Lung microvascular endothelial cell (primary cell): Measurements from ENCODE around the gene DDX21. TPM values are rescaled to one million over a fixed set of nuclear protein-coding genes. Genes with fewer than 3 reads are reported as not detected.
"Not testable (repeated sequence)": the region's sequence is repeated elsewhere in the genome, so short reads cannot be mapped to it uniquely, and the experiment has no call there.

Experiments
- DNase-seq, 2 donors: peaks; one replicate each; pipeline versions ENCODE4 v3.0.0 to v3.0.0-alpha.2; 2010; ENCODE audit warnings: low read depth in 2 of 2
- total RNA-seq: library from RNA; depleted of rRNA; stranded (reverse); fragments of >200 nt; gene quantifications from 2 replicates; pipeline ENCODE4 v1.2.1, GENCODE V29; 2014

The DDX21 gene
- total RNA-seq, result 42.9 and 57.7 TPM in 2 replicates

DNA sequence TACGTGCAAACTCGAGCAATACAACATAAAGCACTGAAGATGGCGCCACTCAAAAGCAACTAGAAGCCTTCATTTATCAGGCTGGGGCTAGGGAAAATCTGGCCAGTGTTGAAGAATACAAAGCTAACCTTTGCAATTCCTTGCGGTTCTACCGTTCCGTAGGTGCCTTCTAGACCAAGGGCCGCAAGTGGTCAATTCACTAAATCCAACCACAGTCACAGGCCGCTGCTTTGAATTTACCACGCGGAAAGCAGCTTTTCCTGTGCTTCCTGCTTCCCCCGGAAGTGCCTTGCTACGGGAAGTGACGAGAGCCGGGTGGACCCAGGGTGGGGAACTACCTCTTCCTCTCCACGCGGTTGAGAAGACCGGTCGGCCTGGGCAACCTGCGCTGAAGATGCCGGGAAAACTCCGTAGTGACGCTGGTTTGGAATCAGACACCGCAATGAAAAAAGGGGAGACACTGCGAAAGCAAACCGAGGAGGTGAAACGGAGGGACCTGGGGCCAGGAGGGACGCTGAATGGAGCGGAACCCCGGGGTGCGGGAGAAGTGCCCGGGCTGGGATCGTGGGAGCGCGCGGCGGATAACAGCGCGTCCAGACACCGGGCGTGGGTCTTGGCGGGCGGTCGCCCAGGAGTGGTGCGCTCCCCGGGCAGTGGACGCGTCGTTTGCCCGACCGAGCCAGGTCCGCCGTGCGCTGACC, at the start of gene DDX21:
TSS of gene DDX21 (plus strand) at position 339 of the 701 bp plus-strand sequence. CDS start at position 395, 56 bp downstream.
- DNase-seq, result peak; percentile 95 to 96

DNA sequence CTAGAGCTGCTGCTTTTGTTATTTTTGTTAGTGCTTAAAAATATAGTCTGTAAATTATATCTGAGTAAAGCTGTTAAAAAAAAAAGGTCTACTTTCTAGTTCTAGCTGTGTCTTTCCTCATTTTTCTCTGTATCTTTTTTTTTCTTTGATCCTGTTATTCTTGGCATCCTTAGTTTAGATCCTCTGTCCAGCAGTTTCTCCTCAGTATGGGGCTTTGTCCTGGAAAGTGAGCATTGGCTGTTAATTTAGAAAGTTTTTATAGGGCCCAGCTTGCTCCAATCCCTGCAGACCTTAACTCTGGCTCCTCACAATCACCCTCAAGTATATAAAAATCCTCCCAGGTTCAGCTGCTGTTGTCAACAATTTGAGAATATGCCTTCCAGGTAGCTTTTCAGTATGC, 31.4 kb upstream of the DDX21 start:
- peak in 1 of 2 donors; percentile 11 for DNase-seq

DNA sequence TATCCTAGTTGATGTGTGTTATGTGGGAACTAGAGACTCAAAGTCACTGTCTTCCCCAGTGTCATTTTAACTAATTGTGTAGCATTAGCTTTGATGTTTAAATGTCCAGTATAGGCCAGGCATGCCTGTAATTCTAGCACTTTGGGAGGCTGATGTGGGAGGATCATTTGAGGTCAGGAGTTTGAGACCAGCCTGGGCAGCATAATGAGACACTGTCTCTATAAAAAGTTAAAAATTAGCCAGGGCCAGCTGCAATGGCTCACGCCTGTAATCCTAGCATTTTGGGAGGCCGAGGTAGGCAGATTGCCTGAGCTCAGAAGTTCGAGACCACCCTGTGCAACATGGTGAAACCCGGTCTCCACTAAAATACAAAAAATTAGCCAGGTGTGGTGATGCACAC, 30.5 kb upstream of the DDX21 start:
- no peak for DNase-seq

DNA sequence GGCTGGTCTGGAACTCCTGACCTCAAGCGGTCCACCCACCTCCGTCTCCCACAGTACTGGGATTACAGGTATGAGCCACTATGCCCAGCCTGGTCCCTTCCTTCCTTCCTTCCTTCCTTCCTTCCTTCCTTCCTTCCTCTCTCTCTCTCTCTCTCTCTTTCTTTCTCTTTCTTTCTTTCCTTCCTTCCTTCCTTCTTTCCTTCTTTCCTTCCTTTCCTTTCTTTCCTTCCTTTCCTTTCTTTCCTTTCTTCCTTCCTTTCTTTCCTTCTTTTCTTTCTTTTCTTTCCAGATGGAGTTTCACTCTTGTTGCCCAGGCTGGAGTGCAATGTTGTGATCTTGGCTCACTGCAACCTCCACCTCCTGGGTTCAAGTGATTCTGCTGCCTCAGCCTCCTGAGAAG, 26.8 kb upstream of the DDX21 start:
- DNase-seq, result not testable (repeated sequence)

DNA sequence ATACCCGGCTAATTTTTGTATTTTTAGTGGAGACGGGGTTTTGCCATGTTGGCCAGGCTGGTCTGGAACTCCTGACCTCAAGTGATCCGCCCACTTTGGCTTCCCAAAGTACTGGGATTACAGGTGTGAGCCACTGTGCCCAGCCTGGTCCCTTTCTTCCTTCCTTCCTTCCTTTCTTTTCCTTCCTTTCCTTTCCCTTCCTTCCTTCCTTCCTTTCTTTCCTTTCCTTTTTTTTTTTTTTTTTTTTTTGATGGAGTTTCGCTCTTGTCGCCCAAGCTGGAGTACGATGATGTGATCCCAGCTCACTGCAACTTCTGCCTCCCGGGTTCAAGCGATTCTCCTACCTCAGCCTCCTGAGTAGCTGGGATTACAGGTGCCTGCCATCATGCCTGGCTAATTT, 26.1 kb upstream of the DDX21 start:
- not testable (repeated sequence) for DNase-seq

DNA sequence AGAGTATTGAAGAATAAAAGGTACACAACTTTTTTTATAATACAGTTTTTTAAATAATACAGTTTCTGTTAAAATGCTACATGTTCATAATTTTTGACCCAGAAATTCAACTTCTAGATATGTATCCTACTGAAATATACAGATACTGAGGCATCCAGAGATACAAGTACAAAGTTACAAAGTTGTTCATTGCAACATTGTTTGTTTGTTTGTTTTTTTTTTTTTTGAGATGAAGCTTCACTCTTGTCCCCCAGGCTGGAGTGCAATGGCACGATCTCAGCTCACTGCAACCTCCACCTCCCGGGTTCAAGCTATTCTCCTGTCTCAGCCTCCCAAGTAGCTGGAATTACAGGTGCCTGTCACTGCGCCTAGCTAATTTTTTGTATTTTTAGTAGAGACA, 23.1 kb upstream of the DDX21 start:
- DNase-seq, result not testable (repeated sequence)

DNA sequence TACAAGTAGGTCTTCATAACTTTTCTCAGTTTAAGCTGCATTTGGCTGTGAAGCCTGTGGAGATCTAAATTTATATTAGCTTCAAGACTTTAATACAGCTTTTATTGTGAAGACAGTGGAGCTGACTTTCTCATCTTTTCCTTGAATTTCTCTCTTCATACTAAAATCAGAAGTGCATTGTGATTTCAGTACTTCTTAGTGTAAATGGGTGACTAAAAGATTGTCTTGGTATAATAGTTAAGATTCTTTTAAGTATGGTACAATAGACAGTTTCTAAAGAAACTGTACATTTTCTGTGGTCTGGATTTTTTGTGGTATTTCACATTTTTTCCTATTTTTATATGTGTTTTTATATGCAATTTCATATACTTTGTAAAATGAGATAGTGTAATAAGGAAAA, 21.0 kb upstream of the DDX21 start:
- no peak for DNase-seq

DNA sequence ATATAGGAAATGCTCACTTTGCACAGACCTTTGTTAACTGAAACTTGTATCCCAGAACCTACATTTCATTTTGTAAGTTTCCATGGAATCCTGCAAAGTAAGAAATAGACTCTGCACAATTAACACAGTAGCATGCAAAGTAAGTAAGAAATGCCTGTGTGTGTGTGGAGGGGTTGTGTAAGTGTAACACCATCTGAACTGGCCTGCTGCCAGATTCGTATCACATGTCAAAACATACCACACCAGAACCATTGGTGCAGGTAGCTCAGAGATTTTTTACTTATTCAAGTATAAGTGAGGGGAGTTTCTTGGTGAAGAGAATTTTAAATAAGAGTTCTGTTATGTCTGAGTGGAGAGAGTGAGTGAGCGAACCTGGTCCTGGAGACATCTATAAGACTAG, 17.9 kb upstream of the DDX21 start:
- peak in 1 of 2 donors; percentile 46 for DNase-seq

DNA sequence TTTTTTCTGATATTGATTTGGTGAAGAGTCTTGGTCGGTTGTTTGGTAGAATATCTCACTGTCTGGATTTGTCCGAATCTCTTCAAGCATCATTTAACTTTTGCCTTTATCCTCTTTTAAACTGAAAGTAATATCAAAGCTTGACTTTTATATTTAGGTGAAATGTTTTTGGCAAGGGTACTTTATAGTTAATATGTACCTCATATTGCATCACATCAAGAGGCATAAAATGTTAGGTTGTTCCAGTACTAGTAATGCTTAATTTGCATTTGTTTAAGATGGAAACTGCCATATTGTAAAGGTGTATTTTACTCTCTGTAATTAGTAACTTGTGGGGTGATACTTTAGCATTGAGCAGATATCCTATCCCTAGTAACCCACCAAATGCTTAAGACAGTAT, 17.1 kb upstream of the DDX21 start:
- DNase-seq, result no peak

DNA sequence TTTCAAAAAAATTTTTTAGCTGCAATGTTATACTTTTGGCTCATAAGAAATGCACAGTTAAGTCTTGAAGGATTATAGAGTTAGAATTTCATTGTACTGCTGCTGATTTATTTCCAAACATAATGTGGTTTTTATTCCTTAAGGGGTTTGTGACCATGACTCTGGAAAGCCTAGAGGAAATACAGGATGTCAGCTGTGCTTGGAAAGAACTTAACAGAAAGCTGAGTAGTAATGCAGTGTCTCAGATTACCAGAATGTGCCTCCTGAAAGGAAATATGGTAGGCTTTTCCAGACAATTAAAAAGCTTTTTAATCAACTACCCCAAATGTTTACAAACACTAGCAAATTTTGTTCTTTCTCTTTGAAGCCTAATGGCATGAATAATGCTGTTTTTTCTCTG, 15.1 kb upstream of the DDX21 start:
- DNase-seq, result not testable (repeated sequence)

DNA sequence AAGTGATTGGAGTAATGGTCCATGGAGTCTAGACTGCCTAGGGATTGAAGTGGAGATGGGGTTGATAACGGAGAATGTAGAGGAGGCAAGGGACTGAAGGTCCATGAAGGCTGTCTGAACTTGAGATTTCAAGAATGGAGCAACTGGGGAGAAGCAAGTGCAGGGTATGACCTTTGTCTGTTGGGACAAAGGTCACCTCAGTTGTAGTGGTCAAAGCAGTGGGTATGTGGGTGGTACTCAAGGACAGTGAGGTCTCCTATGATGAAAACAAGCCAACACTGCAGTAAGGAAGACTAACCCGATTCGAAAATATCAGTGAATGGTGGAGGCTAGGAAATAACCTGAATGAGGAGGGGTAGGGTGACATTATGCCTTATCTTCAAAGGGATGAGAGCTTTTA, 5.4 kb upstream of the DDX21 start:
- no peak for DNase-seq

DNA sequence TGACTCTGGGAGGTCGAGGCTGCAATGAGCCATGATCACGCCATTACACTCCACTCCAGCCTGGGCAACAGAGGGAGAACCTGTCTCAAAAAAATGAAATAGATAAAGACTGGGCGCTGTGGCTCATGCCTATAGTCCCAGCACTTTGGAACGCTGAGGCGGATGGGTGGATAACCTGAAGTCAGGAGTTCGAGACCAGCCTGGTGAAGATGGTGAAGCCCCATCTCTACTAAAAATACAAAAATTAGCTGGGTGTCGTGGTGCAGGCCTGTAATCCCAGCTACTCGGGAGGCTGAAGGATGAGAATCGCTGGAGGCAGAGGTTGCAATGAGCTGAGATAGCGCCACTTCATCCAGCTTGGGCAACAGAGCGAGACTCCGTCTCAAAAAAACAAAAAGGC, 1.1 kb upstream of the DDX21 start:
- DNase-seq, result no peak

DNA sequence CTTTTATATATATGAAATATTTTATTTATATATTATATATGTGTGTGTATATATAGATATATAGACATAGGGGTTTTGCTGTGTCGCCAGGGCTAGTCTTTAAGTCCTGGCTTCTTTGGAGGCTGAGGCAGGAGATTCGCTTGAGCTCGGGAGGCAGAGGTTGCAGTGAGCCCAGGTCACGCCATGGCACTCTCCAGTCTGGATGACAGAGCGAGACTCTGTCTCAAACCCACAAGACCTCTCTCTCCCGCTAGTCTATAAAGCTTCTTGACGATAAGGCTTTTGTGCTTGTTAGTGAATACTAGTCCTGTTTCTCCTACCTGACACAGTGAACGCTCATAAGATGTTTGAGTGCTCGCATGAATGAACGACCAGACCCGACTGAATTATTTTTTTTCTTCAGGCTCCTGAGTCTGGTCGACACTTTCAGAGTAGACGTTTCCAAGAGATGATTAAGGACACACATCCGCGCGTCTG, 577 bp upstream of the DDX21 start:
- DNase-seq, result no peak

DNA sequence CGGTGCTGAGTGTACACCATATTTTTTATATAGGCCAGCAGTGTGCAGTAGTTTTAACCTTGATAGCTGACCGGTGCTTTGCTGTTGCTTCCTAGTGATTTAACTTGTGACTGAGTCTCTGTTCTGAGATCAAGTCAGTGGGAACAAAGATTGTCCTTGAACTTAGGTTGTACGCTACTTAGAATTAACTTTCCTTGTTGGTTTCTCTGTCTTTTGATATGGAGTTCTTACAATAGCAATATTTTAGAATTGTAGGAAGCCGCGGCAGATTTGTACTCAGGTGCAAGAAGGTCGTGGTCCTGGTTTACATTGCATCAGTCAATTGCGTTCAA, 1.3 kb downstream of the DDX21 start:
- no peak for DNase-seq

DNA sequence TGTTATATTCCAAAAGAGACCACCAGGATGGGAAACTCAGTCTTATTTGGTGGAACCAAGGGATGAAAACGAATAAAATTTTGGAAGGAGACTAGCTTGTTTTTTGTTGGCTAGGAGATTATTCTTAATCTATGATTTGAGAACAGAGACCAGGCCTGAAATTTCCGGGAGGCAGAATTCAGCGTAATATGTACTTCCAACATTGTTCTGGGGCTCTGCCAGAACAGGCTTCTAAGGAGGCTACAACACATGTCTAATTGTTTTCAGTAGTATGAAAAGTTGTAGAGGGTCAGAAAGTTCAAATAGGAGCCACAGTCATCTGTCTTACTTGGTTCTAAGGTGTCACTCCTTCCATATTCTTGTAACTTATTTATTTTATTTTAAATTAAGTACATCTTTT, 1.7 kb downstream of the DDX21 start:
- DNase-seq, result peak; percentile 14 to 24

DNA sequence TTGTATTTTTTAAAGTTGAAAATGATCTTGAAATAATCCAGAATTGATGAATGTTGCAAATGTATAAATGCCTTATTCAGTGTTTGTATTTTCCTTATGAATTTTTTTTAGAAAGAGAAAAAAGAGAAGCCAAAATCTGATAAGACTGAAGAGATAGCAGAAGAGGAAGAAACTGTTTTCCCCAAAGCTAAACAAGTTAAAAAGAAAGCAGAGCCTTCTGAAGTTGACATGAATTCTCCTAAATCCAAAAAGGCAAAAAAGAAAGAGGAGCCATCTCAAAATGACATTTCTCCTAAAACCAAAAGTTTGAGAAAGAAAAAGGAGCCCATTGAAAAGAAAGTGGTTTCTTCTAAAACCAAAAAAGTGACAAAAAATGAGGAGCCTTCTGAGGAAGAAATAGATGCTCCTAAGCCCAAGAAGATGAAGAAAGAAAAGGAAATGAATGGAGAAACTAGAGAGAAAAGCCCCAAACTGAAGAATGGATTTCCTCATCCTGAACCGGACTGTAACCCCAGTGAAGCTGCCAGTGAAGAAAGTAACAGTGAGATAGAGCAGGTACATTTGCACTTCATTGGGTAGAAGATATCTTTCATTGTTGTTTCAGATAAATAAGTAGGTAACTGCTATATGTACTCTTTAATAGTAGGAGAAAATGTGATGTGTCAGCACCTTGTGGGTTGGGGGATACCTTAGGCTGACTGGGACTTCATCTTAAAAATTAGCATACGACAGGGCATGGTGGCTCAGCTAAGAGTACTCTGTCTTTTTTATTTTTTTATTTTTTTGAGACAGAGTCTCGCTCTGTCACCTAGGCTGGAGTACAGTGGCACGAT, 3.9 kb downstream of the DDX21 start:
- no peak for DNase-seq

DNA sequence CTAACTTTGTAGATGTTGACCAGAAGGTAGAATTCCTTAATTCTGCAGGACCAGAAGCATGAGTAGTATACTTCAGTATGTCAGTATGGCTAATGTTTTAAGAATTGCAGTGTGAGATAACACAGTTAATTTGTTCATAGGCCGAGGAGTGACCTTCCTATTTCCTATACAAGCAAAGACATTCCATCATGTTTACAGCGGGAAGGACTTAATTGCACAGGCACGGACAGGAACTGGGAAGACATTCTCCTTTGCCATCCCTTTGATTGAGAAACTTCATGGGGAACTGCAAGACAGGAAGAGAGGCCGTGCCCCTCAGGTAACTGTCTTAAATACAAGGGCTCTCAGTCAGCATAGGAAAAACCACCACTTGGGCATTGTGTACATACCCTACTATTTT, 7.2 kb downstream of the DDX21 start:
- peak in 1 of 2 donors; percentile 51 for DNase-seq

DNA sequence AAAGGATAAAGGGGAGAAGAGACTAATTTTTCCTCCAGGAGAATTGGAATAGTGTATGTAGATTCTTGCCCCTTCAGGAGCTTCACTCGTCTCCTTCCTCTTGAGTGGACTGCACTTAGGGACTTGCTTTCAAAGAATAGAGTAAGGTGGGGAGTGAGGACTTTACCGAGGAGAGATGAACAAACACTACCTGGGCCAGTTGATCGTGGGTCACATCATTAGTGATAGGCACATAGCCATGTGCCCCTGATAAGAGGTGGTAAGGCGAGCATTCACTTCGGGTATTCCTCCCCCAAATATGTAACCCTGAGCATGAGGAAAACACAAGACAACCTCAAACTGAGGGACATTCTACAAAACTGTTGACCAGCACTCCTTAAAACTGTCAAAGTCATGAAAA, 18.0 kb downstream of the DDX21 start:
- no peak for DNase-seq

DNA sequence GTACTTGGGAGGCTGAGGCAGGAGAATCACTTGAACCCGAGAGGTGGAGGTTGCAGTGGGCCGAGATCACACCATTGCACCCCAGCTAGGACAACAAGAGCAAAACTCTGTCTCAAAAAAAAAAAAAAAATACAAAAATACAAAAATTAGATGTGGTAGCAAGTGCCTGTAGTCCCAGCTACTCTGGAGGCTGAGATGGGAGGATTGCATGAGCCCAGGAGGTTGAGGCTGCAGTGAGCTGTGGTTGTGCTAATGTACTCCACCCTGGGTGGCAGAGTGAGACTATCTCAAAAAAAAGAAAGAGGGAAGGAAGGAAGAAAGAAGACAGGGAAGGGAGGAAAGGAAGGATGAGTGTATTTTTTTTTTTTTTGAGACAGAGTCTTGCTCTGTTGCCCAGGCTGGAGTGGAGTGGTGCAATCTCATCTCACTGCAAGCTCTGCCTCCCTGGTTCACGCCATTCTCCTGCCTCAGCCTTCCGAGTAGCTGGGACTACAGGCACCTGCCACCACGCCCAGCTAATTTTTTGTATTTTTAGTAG, 20.0 kb downstream of the DDX21 start:
- DNase-seq, result not testable (repeated sequence)

DNA sequence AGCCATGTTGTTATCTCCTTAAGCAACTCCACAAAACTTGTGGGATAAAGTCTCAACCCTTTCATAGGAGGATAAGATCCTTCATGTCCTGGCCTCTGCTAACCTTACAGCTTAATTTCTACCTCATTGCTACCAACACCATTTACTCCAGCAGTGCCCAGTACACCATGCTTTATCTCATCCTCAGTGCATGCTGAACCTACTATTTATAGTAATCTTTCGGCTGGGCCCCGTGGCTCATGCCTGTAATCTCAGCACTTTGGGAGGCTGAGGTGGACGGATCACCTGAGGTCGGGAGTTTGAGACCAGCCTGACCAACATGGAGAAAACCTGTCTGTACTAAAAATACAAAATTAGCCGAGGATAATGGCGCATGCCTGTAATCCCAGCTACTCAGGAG, 23.8 kb downstream of the DDX21 start:
- DNase-seq, result not testable (repeated sequence)

DNA sequence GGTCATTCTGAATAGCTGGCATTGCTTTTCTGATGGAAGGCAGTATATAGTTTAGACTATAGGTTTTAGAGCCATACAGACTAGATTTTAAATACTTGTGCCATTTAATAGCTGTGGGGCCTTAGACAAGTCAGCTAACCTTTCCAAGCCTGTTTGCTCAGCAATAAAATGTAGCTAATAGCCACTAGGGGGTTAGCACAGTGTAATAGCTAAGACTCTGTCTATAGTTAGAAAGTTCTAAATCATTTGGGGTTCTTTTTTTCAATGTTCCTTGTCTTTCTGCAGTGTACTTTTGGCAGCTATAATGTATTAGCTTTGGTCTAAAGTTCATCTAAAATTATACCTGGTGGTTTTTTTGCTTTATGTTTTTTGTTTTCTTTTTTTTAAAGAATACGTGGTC, 25.1 kb downstream of the DDX21 start:
- DNase-seq, result peak; percentile 16 to 17

DNA sequence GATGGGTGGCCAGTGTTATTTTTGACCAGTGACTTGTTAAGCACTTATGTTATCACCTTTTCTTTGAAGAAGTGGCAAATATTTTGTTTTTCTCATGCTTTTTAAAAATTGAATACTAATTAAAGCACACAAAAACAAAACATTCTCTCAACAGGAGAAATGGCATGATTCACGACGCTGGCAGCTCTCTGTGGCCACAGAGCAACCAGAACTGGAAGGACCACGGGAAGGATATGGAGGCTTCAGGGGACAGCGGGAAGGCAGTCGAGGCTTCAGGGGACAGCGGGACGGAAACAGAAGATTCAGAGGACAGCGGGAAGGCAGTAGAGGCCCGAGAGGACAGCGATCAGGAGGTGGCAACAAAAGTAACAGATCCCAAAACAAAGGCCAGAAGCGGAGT, 26.4 kb downstream of the DDX21 start:
- DNase-seq, result no peak

DNA sequence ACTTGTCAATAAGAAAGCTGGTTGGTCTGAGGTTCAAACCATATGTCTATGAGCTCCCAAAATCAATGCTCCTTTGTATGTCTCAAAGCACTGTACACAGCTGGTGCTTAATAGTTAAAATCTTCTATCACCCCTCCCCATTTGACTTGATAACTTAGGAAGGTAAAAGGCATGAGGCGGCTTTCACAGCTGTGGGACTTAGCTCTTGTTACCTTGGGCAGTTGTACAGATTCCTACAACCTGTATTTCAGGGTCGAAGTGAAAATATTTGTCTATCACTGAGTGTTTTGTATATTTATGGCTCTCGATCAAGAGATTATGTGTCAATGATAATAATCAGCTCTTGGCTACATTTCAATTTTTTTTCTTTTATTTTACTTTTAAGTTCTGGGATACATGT, 31.6 kb downstream of the DDX21 start:
- DNase-seq, result no peak
